WERI-Rb-1 (cell line): ENCODE measurements around the gene C4orf54.

Experiments
- DNase-seq: peaks from one replicate; pipeline ENCODE4 v3.0.0-alpha.2; 2020
- H3K27ac ChIP-seq: fragments of 250-450 bp; sonication (Bioruptor Pico); 2 replicates; pipeline ENCODE4 v1.5.1; 2020; ENCODE audit warnings: mild to moderate bottlenecking, moderate library complexity
- H3K27me3 ChIP-seq: fragments of 250-450 bp; sonication (Bioruptor Pico); 2 replicates; pipeline ENCODE4 v1.5.1; 2021; ENCODE audit warnings: mild to moderate bottlenecking, low read depth, moderate library complexity; ENCODE audit not compliant: insufficient read depth, severe bottlenecking
- H3K36me3 ChIP-seq: fragments of 250-450 bp; sonication (Bioruptor Pico); 2 replicates; pipeline ENCODE4 v1.5.1; 2020; ENCODE audit warnings: mild to moderate bottlenecking, moderate library complexity
- H3K4me3 ChIP-seq: 2 replicates; pipeline ENCODE4 v1.5.1; 2011; ENCODE audit warnings: low read depth, mild to moderate bottlenecking, control low read depth, low read length
- H3K9me3 ChIP-seq: fragments of 250-450 bp; sonication (Bioruptor Pico); 2 replicates; pipeline ENCODE4 v1.5.1; 2021; ENCODE audit warnings: mild to moderate bottlenecking, moderate library complexity; ENCODE audit not compliant: severe bottlenecking
- CTCF ChIP-seq: IDR thresholded peaks from 2 replicates; pipeline ENCODE4 v1.5.1; 2011; ENCODE audit warnings: low read depth, mild to moderate bottlenecking, control low read depth, inconsistent platforms, low read length

The C4orf54 gene

GRCh38 chr4:99658666-99659065, 1.0 kb upstream of the C4orf54 start:
- no peak for DNase-seq
- Histone ChIP-seq H3K27me3 (no peaks in the 10 kb centered on the region), H3K27ac (no peak overlapping the region), H3K9me3 (no peaks in the 10 kb centered on the region), H3K36me3 (no peaks in the 10 kb centered on the region), H3K4me3 (no peak overlapping the region)
- no peak for TF ChIP-seq CTCF

GRCh38 chr4:99655308-99656081, 2.1 kb downstream of the C4orf54 start:
- DNase-seq: no peak
- Histone ChIP-seq H3K27me3 (no peaks in the 10 kb centered on the region), H3K27ac (no peak overlapping the region), H3K36me3 (no peaks in the 10 kb centered on the region), H3K9me3 (peaks cover 6% of the 10 kb centered on the region), H3K4me3 (no peak overlapping the region)
- TF ChIP-seq CTCF: no peak

GRCh38 chr4:99654361-99654761, 3.3 kb downstream of the C4orf54 start:
- Histone ChIP-seq H3K9me3 (peaks cover 6% of the 10 kb centered on the region), H3K27me3 (no peaks in the 10 kb centered on the region), H3K27ac (no peak overlapping the region), H3K36me3 (no peaks in the 10 kb centered on the region), H3K4me3 (no peak overlapping the region)
- no peak for DNase-seq
- no peak for TF ChIP-seq CTCF

- Histone ChIP-seq H3K27me3 (no peaks in the 10 kb centered on the region), H3K9me3 (peaks cover 6% of the 10 kb centered on the region), H3K36me3 (no peaks in the 10 kb centered on the region), H3K27ac (no peak overlapping the region), H3K4me3 (no peak overlapping the region)
- no peak for TF ChIP-seq CTCF
- DNase-seq: no peak
Observed at GRCh38 chr4:99653916-99654315, 3.7 kb downstream of the C4orf54 start.

- no peaks in the 10 kb centered on the region for H3K36me3 ChIP-seq
- DNase-seq: no peak
- no peak for TF ChIP-seq CTCF
- peaks cover 6% of the 10 kb centered on the region for H3K9me3 ChIP-seq
- H3K4me3 ChIP-seq: no peak overlapping the region
- H3K27ac ChIP-seq: no peak overlapping the region
- H3K27me3 ChIP-seq: no peaks in the 10 kb centered on the region
Observed at GRCh38 chr4:99652596-99653436, 4.8 kb downstream of the C4orf54 start.
